GM12864 (cell line): ENCODE measurements around the gene TSPAN5.
A peak's percentile ranks its signal among the peaks of the same experiment; 100 is the strongest.

Experiments
- DNase-seq: peaks from one replicate; pipeline ENCODE4 v3.0.0-alpha.2; 2011; ENCODE audit warnings: low read depth
- H3K4me3 ChIP-seq: 2 replicates; pipeline ENCODE4 v1.5.1; 2011; ENCODE audit warnings: mild to moderate bottlenecking, low read depth, low read length, control low read depth
- CTCF ChIP-seq: IDR thresholded peaks from 2 replicates; pipeline ENCODE4 v1.5.1; 2011; ENCODE audit warnings: low read depth, mild to moderate bottlenecking, moderate library complexity, low read length, control low read depth, inconsistent platforms; ENCODE audit errors: missing control alignments

Gene TSPAN5

DNA sequence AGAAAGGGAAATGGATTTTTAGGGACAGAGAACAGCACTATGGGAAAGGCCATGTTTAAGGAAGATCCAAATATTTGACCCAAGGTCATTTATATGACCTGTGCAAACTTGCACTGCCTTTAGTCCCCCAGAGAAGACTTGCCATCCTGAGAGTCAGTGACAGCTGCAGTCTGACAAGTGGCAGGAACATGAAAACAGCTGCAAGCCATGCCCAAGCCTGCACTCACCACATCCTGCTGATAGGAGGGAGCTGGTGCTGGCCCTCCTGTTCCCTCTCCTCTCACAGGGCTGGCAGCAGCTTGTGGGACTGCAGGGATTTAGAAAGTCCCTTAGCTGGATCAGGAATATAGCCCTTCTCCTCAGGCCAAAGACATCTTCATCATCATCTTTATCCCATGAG is 209.5 kb downstream of the TSPAN5 start:
- no peak for TF ChIP-seq CTCF
- DNase-seq: no peak
- no peak overlapping the region for H3K4me3 ChIP-seq

GRCh38 chr4:98447648-98448047 is 210.8 kb downstream of the TSPAN5 start:
- no peak for DNase-seq
- TF ChIP-seq CTCF: peak; percentile 20
- no peak overlapping the region for H3K4me3 ChIP-seq

- TF ChIP-seq CTCF: no peak
- DNase-seq: peak; percentile 34
- no peak overlapping the region; the same call in 1 of the 2 replicates for H3K4me3 ChIP-seq
Measured at GRCh38 chr4:98446499-98447375, 211.7 kb downstream of the TSPAN5 start.

- TF ChIP-seq CTCF: no peak
- no peak overlapping the region for H3K4me3 ChIP-seq
- DNase-seq: no peak
Measured at GRCh38 chr4:98444371-98444770, 214.0 kb downstream of the TSPAN5 start.

DNA sequence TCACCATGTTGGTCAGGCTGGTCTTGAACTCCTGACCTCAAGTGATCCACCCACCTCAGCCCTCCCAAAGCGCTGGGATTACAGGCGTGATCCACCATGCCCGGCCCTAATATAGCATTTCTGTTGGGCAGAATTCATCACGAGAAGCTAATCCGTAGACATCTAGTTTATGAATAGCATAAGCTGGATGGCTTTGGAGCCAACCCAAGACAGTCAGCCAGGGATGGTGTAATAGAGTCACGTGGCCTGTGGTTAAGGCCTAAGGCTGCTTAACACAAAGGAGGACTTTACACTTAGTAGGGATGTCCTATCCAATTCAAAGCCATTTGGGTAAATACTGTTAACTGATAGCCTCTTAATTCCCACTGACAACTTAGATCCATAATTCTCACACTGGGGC is 223.6 kb downstream of the TSPAN5 start:
- TF ChIP-seq CTCF: no peak
- H3K4me3 ChIP-seq: no peak overlapping the region
- DNase-seq: no peak

DNA sequence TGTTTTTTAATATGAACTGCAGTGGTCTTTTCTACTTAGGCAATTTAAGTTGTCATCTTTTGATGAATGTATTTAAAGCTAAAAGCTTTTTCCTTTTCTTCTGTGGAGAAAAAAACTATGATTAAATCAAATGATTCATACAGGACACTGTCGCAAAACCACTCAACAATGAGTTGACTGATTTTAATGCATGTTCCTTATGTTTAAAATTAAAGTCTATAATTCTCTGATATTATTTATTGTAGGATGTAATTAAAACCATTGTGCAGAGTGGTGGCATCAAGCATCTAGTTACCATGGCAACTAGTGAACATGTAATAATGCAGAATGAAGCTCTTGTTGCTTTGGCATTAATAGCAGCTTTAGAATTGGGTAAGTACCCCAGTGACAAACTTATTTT is 224.7 kb downstream of the TSPAN5 start:
- no peak for TF ChIP-seq CTCF
- no peak for DNase-seq
- no peak overlapping the region for H3K4me3 ChIP-seq
